Heart left ventricle (tissue), 13 donors: ENCODE results near the gene XBP1.

Source experiments
- POLR2A ChIP-seq, 2 donors: fragments of 450-650 bp; IDR thresholded peaks; one replicate each; pipeline ENCODE4 v1.6.1; 2017; ENCODE audit warnings: antibody characterized with exemption in 2 of 2, mild to moderate bottlenecking in 2 of 2, moderate library complexity in 2 of 2
- TF ChIP-seq, protein P1 (sequence below), 12 donors: fragments of 200-600 bp; sonication (generic) in 4 of 12; IDR thresholded peaks; one replicate each; pipeline versions ENCODE4 v1.5.0 to v1.8.0; 2018 to 2022; ENCODE audit warnings: antibody characterized with exemption in 12 of 12, mild to moderate bottlenecking in 5 of 12
- donor health status: ischemic (EF 13 %, LVEDD 7.1; RV severe dilation, severe dysfunction).
- donor health status: DM: no; HTN: yes; CAD: no.
- donor health status: DM: no; HTN: no; CAD: no.
- donor health status: ischemic (EF 25% LVEDD 6.9; RV normal size, moderate dysfunction).
- donor health status: ischemic (EF 25% LVEDD 5.7; RV mildly dilated, moderate dysfunction).
- donor health status: ischemic (EF 35%, LVEDD 5.7; RV mildly dilated, moderate dysfunction).
- donor health status: nonischemic (EF 11% LVEDD 7.7; RV severe dilation, severe dysfunction).
- donor health status: DM: yes; HTN: yes; CAD: no.
- donor health status: PGD.
- donor health status: ischemic (EF 29% LVEDD 5.4; RV normal size, mild dysfunction).
- donor health status: nonischemic (EF 23%, LVEDD 6.1; RV moderate dilation, normal function).

- no peak for TF ChIP-seq POLR2A (IDR thresholded peaks at IDR 0.05)
- TF ChIP-seq, protein P1, sequence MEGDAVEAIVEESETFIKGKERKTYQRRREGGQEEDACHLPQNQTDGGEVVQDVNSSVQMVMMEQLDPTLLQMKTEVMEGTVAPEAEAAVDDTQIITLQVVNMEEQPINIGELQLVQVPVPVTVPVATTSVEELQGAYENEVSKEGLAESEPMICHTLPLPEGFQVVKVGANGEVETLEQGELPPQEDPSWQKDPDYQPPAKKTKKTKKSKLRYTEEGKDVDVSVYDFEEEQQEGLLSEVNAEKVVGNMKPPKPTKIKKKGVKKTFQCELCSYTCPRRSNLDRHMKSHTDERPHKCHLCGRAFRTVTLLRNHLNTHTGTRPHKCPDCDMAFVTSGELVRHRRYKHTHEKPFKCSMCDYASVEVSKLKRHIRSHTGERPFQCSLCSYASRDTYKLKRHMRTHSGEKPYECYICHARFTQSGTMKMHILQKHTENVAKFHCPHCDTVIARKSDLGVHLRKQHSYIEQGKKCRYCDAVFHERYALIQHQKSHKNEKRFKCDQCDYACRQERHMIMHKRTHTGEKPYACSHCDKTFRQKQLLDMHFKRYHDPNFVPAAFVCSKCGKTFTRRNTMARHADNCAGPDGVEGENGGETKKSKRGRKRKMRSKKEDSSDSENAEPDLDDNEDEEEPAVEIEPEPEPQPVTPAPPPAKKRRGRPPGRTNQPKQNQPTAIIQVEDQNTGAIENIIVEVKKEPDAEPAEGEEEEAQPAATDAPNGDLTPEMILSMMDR (IDR thresholded peaks at IDR 0.05): no peak
Measured at GRCh38 chr22:28801845-28802594, 1.7 kb upstream of the XBP1 start.
